Hepatocyte (in vitro differentiated cells): ENCODE results near the gene CSH2. TPM values are rescaled to one million over a fixed set of nuclear protein-coding genes. Genes with fewer than 3 reads are reported as not detected.

ENCODE experiments used
- DNase-seq: peaks from one replicate; pipeline ENCODE4 v3.0.0-alpha.2; 2016; ENCODE audit warnings: low spot score
- H2AFZ ChIP-seq: fragments of 200-600 bp; sonication (generic); 2 replicates; pipeline ENCODE4 v1.6.0; 2016; ENCODE audit warnings: antibody characterized with exemption, mild to moderate bottlenecking
- H3K27ac ChIP-seq: fragments of 200-600 bp; sonication (generic); 2 replicates; pipeline ENCODE4 v1.5.1; 2016; ENCODE audit warnings: mild to moderate bottlenecking
- H3K27me3 ChIP-seq: fragments of 200-600 bp; sonication (generic); 2 replicates; pipeline ENCODE4 v1.6.1; 2016
- H3K36me3 ChIP-seq: fragments of 200-600 bp; sonication (generic); replicated peaks from 2 replicates; pipeline ENCODE4 v1.5.1; 2016; ENCODE audit warnings: low read depth; ENCODE audit not compliant: insufficient read depth
- H3K4me1 ChIP-seq: fragments of 200-600 bp; sonication (generic); 2 replicates; pipeline ENCODE4 v1.5.1; 2016; ENCODE audit warnings: mild to moderate bottlenecking, moderate library complexity; ENCODE audit not compliant: insufficient read depth
- H3K4me2 ChIP-seq: fragments of 200-600 bp; sonication (generic); 2 replicates; pipeline ENCODE4 v1.6.0; 2016
- H3K4me3 ChIP-seq: fragments of 200-600 bp; sonication (generic); 2 replicates; pipeline ENCODE4 v1.5.1; 2016; ENCODE audit warnings: mild to moderate bottlenecking
- H3K79me2 ChIP-seq: fragments of 200-600 bp; sonication (generic); 2 replicates; pipeline ENCODE4 v1.6.0; 2017; ENCODE audit warnings: mild to moderate bottlenecking
- H3K9me2 ChIP-seq: fragments of 200-600 bp; sonication (generic); replicated peaks from 2 replicates; pipeline ENCODE4 v1.6.0; 2017; ENCODE audit warnings: mild to moderate bottlenecking; ENCODE audit not compliant: insufficient read depth
- H3K9me3 ChIP-seq: fragments of 200-600 bp; sonication (generic); 2 replicates; pipeline ENCODE4 v1.5.1; 2016; ENCODE audit warnings: low read depth, mild to moderate bottlenecking
- H4K20me1 ChIP-seq: fragments of 200-600 bp; sonication (generic); 2 replicates; pipeline ENCODE4 v1.6.0; 2016; ENCODE audit warnings: mild to moderate bottlenecking; ENCODE audit not compliant: insufficient read depth, poor library complexity, severe bottlenecking
- CTCF ChIP-seq: fragments of 200-600 bp; sonication (generic); IDR thresholded peaks from 2 replicates; pipeline ENCODE4 v1.5.1; 2016; ENCODE audit warnings: antibody characterized with exemption, mild to moderate bottlenecking; ENCODE audit not compliant: poor library complexity
- EZH2 ChIP-seq: fragments of 200-600 bp; sonication (generic); IDR thresholded peaks from 2 replicates; pipeline ENCODE4 v1.6.1; 2016; ENCODE audit warnings: antibody characterized with exemption, mild to moderate bottlenecking, borderline replicate concordance
- EZH2phosphoT487 ChIP-seq: fragments of 200-600 bp; sonication (generic); IDR thresholded peaks from one replicate; pipeline ENCODE4 v1.6.1; 2018; ENCODE audit warnings: antibody characterized with exemption, mild to moderate bottlenecking, low read depth, moderate library complexity; ENCODE audit not compliant: unreplicated experiment, severe bottlenecking
- WGBS: methylation state at CpG from one replicate; pipeline ENCODE4 v1.1.6; 2016; ENCODE audit warnings: low lambda C conversion rate; ENCODE audit errors: missing lambda C conversion rate; 5-methylcytosine and 5-hydroxymethylcytosine counted together
- polyA plus RNA-seq: library from polyadenylated mRNA; unstranded; fragments of >200 nt; fragmentation: Nextera tagmentation; extraction: Ambion mirVana; gene quantifications from 2 replicates; pipeline ENCODE4 v1.2.1, GENCODE V29; 2016
- total RNA-seq: library from RNA; depleted of rRNA; stranded (reverse); fragments of >200 nt; gene quantifications from 2 replicates; pipeline ENCODE4 v1.2.3, GENCODE V29; 2014

The CSH2 gene
- total and polyA plus RNA-seq, 2 experiments from 2014 or later, result 1.4 TPM; not detected in 1

GRCh38 chr17:63848834-63849689 is 24.4 kb downstream of the CSH2 start:
- Histone ChIP-seq H3K79me2 (no peaks in the 10 kb centered on the region), H3K9me2 (no peaks in the 10 kb centered on the region), H3K4me2 (peak overlapping the region; percentile 82), H2AFZ (peak overlapping the region; percentile 84), H3K27me3 (no peaks in the 10 kb centered on the region), H3K4me1 (peaks cover 5% of the 10 kb centered on the region), H3K36me3 (no peaks in the 10 kb centered on the region), H4K20me1 (no peaks in the 10 kb centered on the region), H3K27ac (no peak overlapping the region), H3K4me3 (no peak overlapping the region), H3K9me3 (no peaks in the 10 kb centered on the region)
- TF ChIP-seq CTCF (peak; percentile 71), EZH2phosphoT487 (no peak), EZH2 (no peak)
- DNase-seq, result peak; percentile 94
- 33% methylated on average over 68 of the region's 82 CpGs for WGBS

GRCh38 chr17:63847525-63848249 is 25.8 kb downstream of the CSH2 start:
- Histone ChIP-seq H3K27ac (no peak overlapping the region), H3K4me1 (peaks cover 5% of the 10 kb centered on the region), H3K9me3 (no peaks in the 10 kb centered on the region), H2AFZ (no peak overlapping the region), H4K20me1 (no peaks in the 10 kb centered on the region), H3K27me3 (no peaks in the 10 kb centered on the region), H3K9me2 (no peaks in the 10 kb centered on the region), H3K4me3 (no peak overlapping the region), H3K36me3 (no peaks in the 10 kb centered on the region), H3K4me2 (no peak overlapping the region), H3K79me2 (no peaks in the 10 kb centered on the region)
- TF ChIP-seq EZH2phosphoT487 (no peak), EZH2 (no peak)
- no peak for DNase-seq
- 98% methylated on average over 3 of the region's 3 CpGs for WGBS

- no peaks in the 10 kb centered on the region for H3K9me3 ChIP-seq
- H2AFZ ChIP-seq, result no peak overlapping the region
- TF ChIP-seq EZH2phosphoT487 (no peak), CTCF (no peak), EZH2 (no peak)
- H3K4me1 ChIP-seq, result peaks cover 15% of the 10 kb centered on the region
- no peaks in the 10 kb centered on the region for H3K27me3 ChIP-seq
- no peak overlapping the region for H3K4me3 ChIP-seq
- H3K9me2 ChIP-seq, result no peaks in the 10 kb centered on the region
- H3K79me2 ChIP-seq, result peaks cover 17% of the 10 kb centered on the region
- no peak overlapping the region for H3K27ac ChIP-seq
- H3K4me2 ChIP-seq, result no peak overlapping the region
- H3K36me3 ChIP-seq, result no peaks in the 10 kb centered on the region
- WGBS, result 96% methylated on average over 1 of the region's 1 CpG
- DNase-seq, result no peak
- H4K20me1 ChIP-seq, result peaks cover 9% of the 10 kb centered on the region
Observed at GRCh38 chr17:63845509-63845908, 28.0 kb downstream of the CSH2 start.
